SK-N-SH treated with all-trans-retinoic acid at 6 μM for 48 hours (cell line): ENCODE measurements around the gene CYTH3.

Experiments
- CREB5 ChIP-seq: fragments of 250-450 bp; sonication (Bioruptor Pico); IDR thresholded peaks from 2 replicates; pipeline ENCODE4 v1.5.1; 2020; ENCODE audit warnings: low read depth, mild to moderate bottlenecking, moderate library complexity
- CSDC2 ChIP-seq: fragments of 250-450 bp; sonication (Bioruptor Pico); IDR thresholded peaks from 2 replicates; pipeline ENCODE4 v1.5.0; 2020; ENCODE audit warnings: mild to moderate bottlenecking, moderate library complexity
- ISL1 ChIP-seq: fragments of 250-450 bp; sonication (Bioruptor Pico); IDR thresholded peaks from 2 replicates; pipeline ENCODE4 v2.1.2; 2022; ENCODE audit warnings: mild to moderate bottlenecking, moderate library complexity
- OSR1 ChIP-seq: fragments of 250-450 bp; sonication (Bioruptor Pico); IDR thresholded peaks from 2 replicates; pipeline ENCODE4 v1.8.0; 2022; ENCODE audit warnings: moderate library complexity, mild to moderate bottlenecking, inconsistent platforms
- PATZ1 ChIP-seq: fragments of 250-450 bp; sonication (Bioruptor Pico); IDR thresholded peaks from 2 replicates; pipeline ENCODE4 v1.8.0; 2020; ENCODE audit warnings: mild to moderate bottlenecking, moderate library complexity, borderline replicate concordance
- POU6F1 ChIP-seq: fragments of 250-450 bp; sonication (Bioruptor Pico); IDR thresholded peaks from 2 replicates; pipeline ENCODE4 v1.8.0; 2021; ENCODE audit warnings: low read depth, mild to moderate bottlenecking, moderate library complexity, borderline replicate concordance
- PPARA ChIP-seq: fragments of 250-450 bp; sonication (Bioruptor Pico); IDR thresholded peaks from 2 replicates; pipeline ENCODE4 v1.5.0; 2020; ENCODE audit warnings: mild to moderate bottlenecking, borderline replicate concordance
- RARB ChIP-seq: fragments of 250-450 bp; sonication (Bioruptor Pico); IDR thresholded peaks from 2 replicates; pipeline ENCODE4 v1.8.0; 2021; ENCODE audit warnings: mild to moderate bottlenecking, moderate library complexity
- SNAI2 ChIP-seq: fragments of 250-450 bp; sonication (Bioruptor Pico); IDR thresholded peaks from 2 replicates; pipeline ENCODE4 v1.5.0; 2020; ENCODE audit warnings: mild to moderate bottlenecking, moderate library complexity
- TSHZ2 ChIP-seq: fragments of 250-450 bp; sonication (Bioruptor Pico); IDR thresholded peaks from 2 replicates; pipeline ENCODE4 v1.5.0; 2020; ENCODE audit warnings: mild to moderate bottlenecking, moderate library complexity
- ZC3H10 ChIP-seq: fragments of 250-450 bp; sonication (Bioruptor Pico); IDR thresholded peaks from 2 replicates; pipeline ENCODE4 v1.5.1; 2021; ENCODE audit warnings: mild to moderate bottlenecking, moderate library complexity
- ZNF70 ChIP-seq: fragments of 450-650 bp; formaldehyde crosslinking; IDR thresholded peaks from 2 replicates; pipeline ENCODE4 v1.5.0; 2020; ENCODE audit warnings: mild to moderate bottlenecking, moderate library complexity
- ZNF8 ChIP-seq: fragments of 450-650 bp; formaldehyde crosslinking; IDR thresholded peaks from 2 replicates; pipeline ENCODE4 v1.5.0; 2020; ENCODE audit warnings: mild to moderate bottlenecking, moderate library complexity

- TF ChIP-seq RARB (CRISPR knock-in tag) (no peak), CREB5 (CRISPR knock-in tag) (no peak), PPARA (CRISPR knock-in tag) (no peak), ZC3H10 (CRISPR knock-in tag) (no peak), OSR1 (CRISPR knock-in tag) (no peak), POU6F1 (no peak), ZNF8 (CRISPR knock-in tag) (no peak), TSHZ2 (CRISPR knock-in tag) (no peak), CSDC2 (no peak), PATZ1 (CRISPR knock-in tag) (no peak), ISL1 (CRISPR knock-in tag) (no peak), ZNF70 (CRISPR knock-in tag) (no peak), SNAI2 (CRISPR knock-in tag) (no peak)
Measured at GRCh38 chr7:6212008-6212407, 60.4 kb downstream of the CYTH3 start.
